22Rv1 (cell line): ENCODE measurements around the gene NCLN.

ENCODE experiments used
- CTCF ChIP-seq: fragments of 450-650 bp; IDR thresholded peaks from 2 replicates; pipeline ENCODE4 v1.5.1; 2017; ENCODE audit warnings: mild to moderate bottlenecking
- ZFX ChIP-seq: fragments of 450-650 bp; IDR thresholded peaks from 2 replicates; pipeline ENCODE4 v1.6.1; 2017; ENCODE audit warnings: antibody characterized with exemption, borderline replicate concordance

GRCh38 chr19:3194106-3195087, 8.7 kb downstream of the NCLN start:
- no peak for TF ChIP-seq ZFX
- TF ChIP-seq CTCF = no peak
